Fibroblast of lung (primary cell): ENCODE results near the gene MAP1LC3A.

Source experiments
- CTCF ChIP-seq, 2 donors: IDR thresholded peaks in 1 of 2; conservative IDR thresholded peaks in 1 of 2; 1 replicate in 1 of 2; 2 replicates in 1 of 2; pipeline ENCODE4 v1.5.1; 2011 to 2012; ENCODE audit warnings: low read length in 2 of 2, control low read depth in 1 of 2, inconsistent platforms in 1 of 2, low read depth in 1 of 2, mild to moderate bottlenecking in 1 of 2
- EZH2 ChIP-seq: IDR thresholded peaks from 2 replicates; pipeline ENCODE4 v1.5.1; 2012; ENCODE audit warnings: low read length, control low read depth, mild to moderate bottlenecking; ENCODE audit errors: missing control alignments

DNA sequence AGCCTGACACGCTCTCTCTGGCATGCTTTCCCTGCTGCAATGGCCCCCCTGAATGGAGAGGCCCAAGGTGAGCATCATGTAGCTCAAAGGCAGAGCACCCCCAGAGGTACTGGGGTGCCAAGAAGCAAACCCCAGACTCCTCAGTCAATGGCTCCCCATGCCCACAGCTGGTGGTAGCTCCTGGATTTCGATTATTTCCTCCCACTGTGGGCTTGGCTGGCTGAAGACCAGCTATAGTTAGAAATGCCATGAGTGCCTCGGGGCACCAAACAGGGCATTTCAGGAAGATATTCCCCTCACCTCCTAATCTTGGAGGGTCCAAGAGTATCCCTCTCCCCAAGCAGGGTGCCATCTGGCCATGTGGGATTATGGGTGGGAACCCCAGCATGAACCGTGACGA is 16.8 kb downstream of the MAP1LC3A start:
- TF ChIP-seq CTCF (conservative IDR thresholded peaks at IDR 0.05 in 1 of 2, IDR thresholded peaks at IDR 0.05 in 1 of 2; ENCODE audit: low read depth in 1 of 2, low read length in 2 of 2) = no peak
- TF ChIP-seq EZH2 = no peak
